Cardiac fibroblast (primary cell): ENCODE measurements around the gene ZNF334.

Experiments
- DNase-seq, 2 donors: peaks; one replicate each; pipeline versions ENCODE4 v3.0.0 to v3.0.0-alpha.2; 2010; ENCODE audit warnings: low read depth in 2 of 2
- H3K4me3 ChIP-seq, 2 donors: replicated peaks in 1 of 2; 1 replicate in 1 of 2; 2 replicates in 1 of 2; pipeline ENCODE4 v1.5.1; 2011; ENCODE audit warnings: low read depth in 2 of 2, low read length in 2 of 2, mild to moderate bottlenecking in 2 of 2, moderate library complexity in 1 of 2
- CTCF ChIP-seq: IDR thresholded peaks from one replicate; pipeline ENCODE4 v1.5.1; 2011; ENCODE audit warnings: low read depth, mild to moderate bottlenecking, low read length, inconsistent platforms

The ZNF334 gene

GRCh38 chr20:46456255-46457028, 56.9 kb downstream of the ZNF334 start:
- no peak for TF ChIP-seq CTCF
- H3K4me3 ChIP-seq, result no peak overlapping the region
- no peak for DNase-seq

GRCh38 chr20:46455729-46456128, 57.6 kb downstream of the ZNF334 start:
- no peak for TF ChIP-seq CTCF
- DNase-seq, result no peak
- H3K4me3 ChIP-seq, result no peak overlapping the region
